Neural progenitor cell (in vitro differentiated cells): ENCODE data around the gene CTSE. TPM values are rescaled to one million over a fixed set of nuclear protein-coding genes. Genes with fewer than 3 reads are reported as not detected.

Source experiments
- DNase-seq: peaks from one replicate; pipeline ENCODE4 v3.0.0-alpha.2; 2016; ENCODE audit warnings: low spot score
- H2AFZ ChIP-seq: fragments of 200-600 bp; sonication (generic); replicated peaks from 2 replicates; pipeline ENCODE4 v1.6.1; 2016; ENCODE audit warnings: antibody characterized with exemption
- H3F3A ChIP-seq: fragments of 200-600 bp; sonication (generic); 2 replicates; pipeline ENCODE4 v1.6.1; 2016; ENCODE audit warnings: antibody characterized with exemption, low read depth
- H3K27ac ChIP-seq: fragments of 200-600 bp; sonication (generic); 2 replicates; pipeline ENCODE4 v1.5.1; 2016; ENCODE audit warnings: mild to moderate bottlenecking
- H3K27me3 ChIP-seq: fragments of 200-600 bp; sonication (generic); 2 replicates; pipeline ENCODE4 v1.6.1; 2016; ENCODE audit warnings: mild to moderate bottlenecking, moderate library complexity
- H3K36me3 ChIP-seq: fragments of 200-600 bp; sonication (generic); 2 replicates; pipeline ENCODE4 v1.5.1; 2016
- H3K4me1 ChIP-seq: fragments of 200-600 bp; sonication (generic); 2 replicates; pipeline ENCODE4 v1.6.1; 2016; ENCODE audit warnings: mixed run types
- H3K4me2 ChIP-seq: fragments of 200-600 bp; sonication (generic); 2 replicates; pipeline ENCODE4 v1.6.1; 2016
- H3K4me3 ChIP-seq: fragments of 200-600 bp; sonication (generic); 2 replicates; pipeline ENCODE4 v1.5.1; 2016
- H3K79me2 ChIP-seq: fragments of 200-600 bp; sonication (generic); 2 replicates; pipeline ENCODE4 v1.6.1; 2016; ENCODE audit warnings: low read depth
- H3K9ac ChIP-seq: fragments of 200-600 bp; sonication (generic); 2 replicates; pipeline ENCODE4 v1.6.1; 2016
- H3K9me3 ChIP-seq: fragments of 200-600 bp; sonication (generic); 2 replicates; pipeline ENCODE4 v1.5.1; 2016; ENCODE audit warnings: low read depth
- H4K20me1 ChIP-seq: fragments of 200-600 bp; sonication (generic); 2 replicates; pipeline ENCODE4 v1.6.1; 2016; ENCODE audit warnings: low read depth
- H3K27ac Mint-ChIP-seq: 3 replicates; pipeline ENCODE4 v1.8.0; 2021; ENCODE audit warnings: mixed read lengths
- H3K27me3 Mint-ChIP-seq: 2 replicates; pipeline ENCODE4 v1.8.0; 2022; ENCODE audit warnings: low read depth, mild to moderate bottlenecking, inconsistent platforms, moderate library complexity, mixed read lengths; ENCODE audit not compliant: insufficient read depth
- H3K36me3 Mint-ChIP-seq: 3 replicates; pipeline ENCODE4 v1.8.0; 2021; ENCODE audit warnings: mixed read lengths
- H3K4me1 Mint-ChIP-seq: 3 replicates; pipeline ENCODE4 v1.8.0; 2021; ENCODE audit warnings: mixed read lengths
- H3K4me3 Mint-ChIP-seq: 3 replicates; pipeline ENCODE4 v1.8.0; 2021; ENCODE audit warnings: mild to moderate bottlenecking, moderate library complexity, mixed read lengths
- H3K9me3 Mint-ChIP-seq: 3 replicates; pipeline ENCODE4 v1.8.0; 2020; ENCODE audit warnings: mixed read lengths
- EZH2 ChIP-seq: fragments of 200-600 bp; sonication (generic); IDR thresholded peaks from 2 replicates; pipeline ENCODE4 v1.6.1; 2017; ENCODE audit warnings: antibody characterized with exemption, mild to moderate bottlenecking, moderate library complexity
- EZH2phosphoT487 ChIP-seq: fragments of 200-600 bp; sonication (generic); IDR thresholded peaks from 2 replicates; pipeline ENCODE4 v1.6.1; 2017; ENCODE audit warnings: antibody characterized with exemption
- total RNA-seq: library from RNA; depleted of rRNA; stranded (reverse); fragments of >200 nt; gene quantifications from 2 replicates; pipeline ENCODE4 v1.2.3, GENCODE V29; 2015; ENCODE audit warnings: low replicate concordance
- TF ChIP-seq, protein P1 (sequence below): fragments of 200-600 bp; sonication (generic); IDR thresholded peaks from 2 replicates; pipeline ENCODE4 v1.5.1; 2017; ENCODE audit warnings: antibody characterized with exemption, mild to moderate bottlenecking

Gene CTSE
- total RNA-seq, 1 donor from 2014 or later = not detected

DNA sequence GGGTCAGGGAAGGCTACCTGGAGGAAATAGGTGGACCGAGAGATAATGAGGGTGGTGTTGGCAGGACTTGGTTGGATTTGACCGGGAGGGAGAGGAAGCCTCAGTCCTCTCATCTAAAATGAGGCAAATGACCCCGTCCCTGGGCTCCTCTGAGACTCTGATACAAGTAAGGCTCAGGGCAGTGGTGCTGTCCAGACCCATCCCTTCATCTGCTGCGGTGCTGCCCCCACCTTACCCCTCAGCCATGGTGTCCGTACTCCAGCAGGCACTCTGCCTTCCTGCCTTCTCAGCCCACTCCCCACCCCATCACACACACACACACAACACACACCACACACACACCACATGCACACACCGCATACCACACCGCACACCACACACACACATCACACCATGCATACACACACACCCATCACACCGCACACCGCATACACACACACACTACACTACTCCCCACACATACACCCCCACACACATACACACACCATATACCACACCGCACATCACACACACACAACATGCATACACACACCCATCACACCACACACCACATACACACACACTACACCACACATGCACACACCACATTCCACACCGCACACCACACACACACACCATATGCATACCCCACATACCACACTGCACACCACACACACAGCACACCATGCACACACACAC, 51.1 kb downstream of the CTSE start:
- Histone ChIP-seq H3K9ac (no peak overlapping the region), H4K20me1 (no peaks in the 10 kb centered on the region)
- peaks cover 14% of the 10 kb centered on the region for H3K27me3 Mint-ChIP-seq

DNA sequence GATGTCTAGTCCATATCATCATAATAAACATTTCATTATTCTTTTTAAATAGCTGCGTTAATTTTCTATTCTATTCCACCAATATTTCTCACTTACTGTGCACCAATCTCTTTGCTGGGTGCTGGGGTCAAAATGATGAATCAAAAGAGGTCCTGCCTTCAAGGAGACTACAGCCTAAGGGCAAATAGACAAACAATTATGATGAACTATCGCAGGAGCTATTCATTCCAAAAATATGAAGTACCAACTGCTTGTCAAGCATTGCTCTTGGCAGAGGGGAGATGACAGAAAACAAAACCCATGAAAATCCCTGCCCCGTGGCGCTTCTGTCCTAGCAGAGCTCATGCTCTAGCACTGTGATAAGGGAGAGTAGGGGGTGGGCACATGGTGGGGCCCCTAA, 51.6 kb downstream of the CTSE start:
- H3K4me2 ChIP-seq = no peak overlapping the region
- H3K9me3 ChIP-seq = no peaks in the 10 kb centered on the region
- Mint-ChIP-seq H3K9me3 (peaks cover 6% of the 10 kb centered on the region), H3K27ac (no peak overlapping the region), H3K4me1 (peaks cover 10% of the 10 kb centered on the region), H3K36me3 (no peaks in the 10 kb centered on the region), H3K27me3 (peaks cover 17% of the 10 kb centered on the region), H3K4me3 (no peak overlapping the region)
- H3K36me3 ChIP-seq = no peaks in the 10 kb centered on the region
- no peak overlapping the region for H3K9ac ChIP-seq
- H3K27ac ChIP-seq = no peak overlapping the region
- H3K4me3 ChIP-seq = no peak overlapping the region
- no peak overlapping the region for H2AFZ ChIP-seq
- H3F3A ChIP-seq = peaks cover 19% of the 10 kb centered on the region
- no peaks in the 10 kb centered on the region for H3K27me3 ChIP-seq
- H3K4me1 ChIP-seq = peaks cover 3% of the 10 kb centered on the region
- H3K79me2 ChIP-seq = no peaks in the 10 kb centered on the region
- DNase-seq = no peak
- TF ChIP-seq EZH2 (no peak), EZH2phosphoT487 (no peak)
- TF ChIP-seq, protein P1, sequence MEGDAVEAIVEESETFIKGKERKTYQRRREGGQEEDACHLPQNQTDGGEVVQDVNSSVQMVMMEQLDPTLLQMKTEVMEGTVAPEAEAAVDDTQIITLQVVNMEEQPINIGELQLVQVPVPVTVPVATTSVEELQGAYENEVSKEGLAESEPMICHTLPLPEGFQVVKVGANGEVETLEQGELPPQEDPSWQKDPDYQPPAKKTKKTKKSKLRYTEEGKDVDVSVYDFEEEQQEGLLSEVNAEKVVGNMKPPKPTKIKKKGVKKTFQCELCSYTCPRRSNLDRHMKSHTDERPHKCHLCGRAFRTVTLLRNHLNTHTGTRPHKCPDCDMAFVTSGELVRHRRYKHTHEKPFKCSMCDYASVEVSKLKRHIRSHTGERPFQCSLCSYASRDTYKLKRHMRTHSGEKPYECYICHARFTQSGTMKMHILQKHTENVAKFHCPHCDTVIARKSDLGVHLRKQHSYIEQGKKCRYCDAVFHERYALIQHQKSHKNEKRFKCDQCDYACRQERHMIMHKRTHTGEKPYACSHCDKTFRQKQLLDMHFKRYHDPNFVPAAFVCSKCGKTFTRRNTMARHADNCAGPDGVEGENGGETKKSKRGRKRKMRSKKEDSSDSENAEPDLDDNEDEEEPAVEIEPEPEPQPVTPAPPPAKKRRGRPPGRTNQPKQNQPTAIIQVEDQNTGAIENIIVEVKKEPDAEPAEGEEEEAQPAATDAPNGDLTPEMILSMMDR = no peak
- no peaks in the 10 kb centered on the region for H4K20me1 ChIP-seq

More for the DNA sequence above, 51.1 kb downstream of the CTSE start:
- no peak overlapping the region for H2AFZ ChIP-seq
- no peaks in the 10 kb centered on the region for H3K27me3 ChIP-seq
- peaks cover 5% of the 10 kb centered on the region for H3K4me1 ChIP-seq
- Mint-ChIP-seq H3K4me3 (no peak overlapping the region), H3K27ac (no peak overlapping the region), H3K9me3 (peaks cover 6% of the 10 kb centered on the region), H3K36me3 (no peaks in the 10 kb centered on the region), H3K4me1 (peaks cover 14% of the 10 kb centered on the region)
- H3K4me3 ChIP-seq = no peak overlapping the region
- peak; percentile 52 for DNase-seq
- no peaks in the 10 kb centered on the region for H3K9me3 ChIP-seq
- peaks cover 19% of the 10 kb centered on the region for H3F3A ChIP-seq
- H3K27ac ChIP-seq = no peak overlapping the region
- H3K36me3 ChIP-seq = no peaks in the 10 kb centered on the region
- no peaks in the 10 kb centered on the region for H3K79me2 ChIP-seq
- TF ChIP-seq EZH2 = no peak
- TF ChIP-seq EZH2phosphoT487 = no peak
- TF ChIP-seq, protein P1 = no peak
- no peak overlapping the region for H3K4me2 ChIP-seq

DNA sequence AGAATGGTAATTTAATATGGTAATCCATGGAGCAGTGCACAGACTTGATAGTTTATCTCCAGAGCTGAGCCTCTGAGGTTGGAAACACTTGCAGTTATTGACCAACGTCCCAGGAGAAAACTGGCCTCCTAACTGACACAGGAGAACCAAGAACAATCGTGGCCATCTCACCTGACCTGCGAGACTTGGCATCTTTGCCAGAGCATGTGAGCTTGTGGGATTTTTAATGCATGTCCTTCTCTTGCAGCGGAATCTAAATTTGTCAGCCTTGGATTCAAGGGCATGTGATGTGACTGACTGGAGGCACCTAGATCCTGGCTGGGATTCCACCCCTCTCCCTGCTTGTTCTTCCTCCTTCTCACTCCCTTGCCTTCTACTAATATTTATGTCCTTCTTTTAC, 52.6 kb downstream of the CTSE start:
- Mint-ChIP-seq H3K9me3 (peaks cover 6% of the 10 kb centered on the region), H3K4me1 (peaks cover 3% of the 10 kb centered on the region), H3K27ac (no peak overlapping the region), H3K4me3 (no peak overlapping the region), H3K27me3 (peaks cover 15% of the 10 kb centered on the region), H3K36me3 (no peaks in the 10 kb centered on the region)
- TF ChIP-seq, protein P1 = no peak
- no peak for TF ChIP-seq EZH2phosphoT487
- no peak for TF ChIP-seq EZH2
- no peak overlapping the region for H3K27ac ChIP-seq
- H3K9ac ChIP-seq = no peak overlapping the region
- no peak overlapping the region for H3K4me3 ChIP-seq
- no peaks in the 10 kb centered on the region for H3K79me2 ChIP-seq
- no peak for DNase-seq
- no peaks in the 10 kb centered on the region for H3K27me3 ChIP-seq
- H2AFZ ChIP-seq = no peak overlapping the region
- H3K9me3 ChIP-seq = no peaks in the 10 kb centered on the region
- peaks cover 4% of the 10 kb centered on the region for H3K4me1 ChIP-seq
- peaks cover 19% of the 10 kb centered on the region for H3F3A ChIP-seq
- H3K4me2 ChIP-seq = no peak overlapping the region
- no peaks in the 10 kb centered on the region for H3K36me3 ChIP-seq
- no peaks in the 10 kb centered on the region for H4K20me1 ChIP-seq
